Bone marrow (tissue), 2 donors: ENCODE measurements around the gene LEMD2.

Experiments used
- DNase-seq, 2 donors: peaks; one replicate each; lab custom pipeline; 2025; lab: John Stamatoyannopoulos, UW

Gene LEMD2

GRCh38 chr6:33738153-33738552, 50.8 kb downstream of the LEMD2 start:
- no peak for DNase-seq

GRCh38 chr6:33737267-33738026, 51.5 kb downstream of the LEMD2 start:
- DNase-seq: no peak

- DNase-seq: no peak
Measured at GRCh38 chr6:33735216-33735615, 53.7 kb downstream of the LEMD2 start.

- DNase-seq: no peak
Measured at GRCh38 chr6:33733709-33734007, 55.3 kb downstream of the LEMD2 start.

GRCh38 chr6:33732817-33733708, 55.9 kb downstream of the LEMD2 start:
- no peak for DNase-seq

- DNase-seq: no peak
Measured at GRCh38 chr6:33732385-33732784, 56.5 kb downstream of the LEMD2 start.

- DNase-seq: no peak
Measured at GRCh38 chr6:33731751-33732282, 57.1 kb downstream of the LEMD2 start.

- no peak for DNase-seq
Measured at GRCh38 chr6:33731035-33731434, 57.9 kb downstream of the LEMD2 start.

GRCh38 chr6:33730611-33731010, 58.3 kb downstream of the LEMD2 start:
- no peak for DNase-seq

- no peak for DNase-seq
Measured at GRCh38 chr6:33729059-33729458, 59.9 kb downstream of the LEMD2 start.

GRCh38 chr6:33728438-33728837, 60.5 kb downstream of the LEMD2 start:
- no peak for DNase-seq

- no peak for DNase-seq
Measured at GRCh38 chr6:33727932-33728331, 61.0 kb downstream of the LEMD2 start.

GRCh38 chr6:33727126-33727525, 61.8 kb downstream of the LEMD2 start:
- DNase-seq: no peak

GRCh38 chr6:33726696-33727095, 62.2 kb downstream of the LEMD2 start:
- no peak for DNase-seq

- no peak for DNase-seq
Measured at GRCh38 chr6:33725891-33726673, 62.8 kb downstream of the LEMD2 start.

- DNase-seq: no peak
Measured at GRCh38 chr6:33725222-33725621, 63.7 kb downstream of the LEMD2 start.

- no peak for DNase-seq
Measured at GRCh38 chr6:33724102-33725023, 64.6 kb downstream of the LEMD2 start.

GRCh38 chr6:33723371-33724085, 65.4 kb downstream of the LEMD2 start:
- no peak for DNase-seq

- no peak for DNase-seq
Measured at GRCh38 chr6:33722103-33722623, 66.8 kb downstream of the LEMD2 start.

GRCh38 chr6:33721508-33721907, 67.4 kb downstream of the LEMD2 start:
- DNase-seq: no peak
